ENCODE measurements around the gene CDC42BPG.

Gene CDC42BPG

GRCh38 chr11:64879244-64879900 lies 34.9 kb upstream of the CDC42BPG start:
- DNase-seq, result peak; percentile 61

DNA sequence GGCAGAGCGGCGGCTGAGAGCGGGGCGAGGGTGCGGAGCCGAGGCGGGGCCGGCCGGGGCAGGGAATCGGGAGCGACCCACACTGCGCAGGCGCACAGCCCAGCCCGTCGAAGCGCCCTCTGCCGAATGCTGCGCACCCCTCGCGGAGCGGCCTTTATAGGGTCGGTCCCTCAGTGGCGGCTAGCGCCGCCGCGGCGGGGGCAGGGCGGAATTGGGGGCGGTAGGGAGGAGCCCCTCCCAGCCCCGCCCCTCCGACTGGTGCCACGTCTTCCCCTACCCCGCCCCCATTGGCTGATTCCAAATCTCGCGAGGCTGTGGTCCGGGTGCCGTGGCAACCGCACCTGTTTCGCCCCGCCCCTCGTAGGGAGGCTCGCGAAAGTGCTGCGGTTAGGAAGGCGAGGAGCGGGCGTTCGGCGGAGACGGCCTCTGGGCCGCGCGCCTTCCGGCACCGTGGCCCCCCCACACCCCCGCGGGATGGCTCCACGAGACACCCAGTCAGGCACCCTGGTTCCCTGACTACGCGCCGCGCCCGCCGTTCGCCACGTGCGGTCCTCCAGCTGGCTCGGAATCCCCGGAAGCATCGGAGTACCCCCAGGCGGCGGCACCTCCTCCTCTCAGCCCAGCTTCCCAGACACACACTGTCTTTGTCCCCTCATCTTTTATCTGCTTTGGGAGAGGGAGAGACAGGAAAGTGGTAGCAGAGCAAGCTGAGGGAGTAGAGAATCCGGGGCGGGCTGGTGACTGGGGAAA lies 34.2 kb upstream of the CDC42BPG start, which contains the start of gene EHD1:
TSS of gene EHD1 (minus strand) at position 128 of the 750 bp plus-strand sequence. CDS start 157 bp downstream, outside the sequence.
- peak; percentile 99 for DNase-seq

GRCh38 chr11:64878223-64878493 lies 33.7 kb upstream of the CDC42BPG start:
- DNase-seq, result no peak

DNA sequence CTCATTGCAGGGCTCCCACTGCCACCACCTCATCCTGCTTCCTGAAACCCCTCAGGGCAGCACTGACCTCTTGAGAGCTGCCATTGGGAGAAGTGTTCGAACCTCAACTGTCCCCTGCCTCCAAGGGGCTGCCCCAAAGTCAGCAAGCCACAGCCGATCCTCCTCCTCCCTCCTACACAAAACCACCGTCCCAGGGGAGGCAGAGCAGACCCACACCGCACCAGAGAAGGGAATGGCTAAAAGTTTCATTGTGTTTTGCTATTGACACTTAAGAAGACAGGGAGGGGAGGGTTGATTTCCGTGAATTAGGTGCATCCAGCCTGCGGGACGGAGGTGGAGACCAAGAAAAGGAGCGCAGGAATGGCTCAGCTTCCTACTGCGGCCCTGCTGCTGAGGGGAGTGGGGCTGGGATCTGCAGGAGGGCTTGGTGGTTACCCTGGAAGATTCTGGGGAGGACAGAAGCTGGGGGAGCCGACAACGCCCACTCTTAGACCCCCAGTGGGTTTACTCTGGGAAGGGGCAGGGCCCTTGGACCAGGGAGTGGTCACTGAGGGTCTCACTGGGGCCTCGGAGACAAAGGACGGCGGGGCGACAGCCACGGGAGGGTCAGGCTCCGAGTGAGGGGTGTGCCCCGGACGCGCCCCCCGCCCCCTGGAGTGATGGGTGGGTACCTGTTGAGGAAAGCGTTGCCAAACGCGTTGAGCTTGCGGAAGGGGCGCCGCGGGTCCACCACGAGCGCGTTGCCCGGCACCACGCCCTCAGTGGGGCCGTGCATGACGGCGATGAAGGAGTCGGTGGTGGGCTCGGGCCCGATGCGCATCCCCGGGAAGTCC lies 33.2 kb upstream of the CDC42BPG start:
- DNase-seq, result peak; percentile 58

- no peak for DNase-seq
Observed at GRCh38 chr11:64876835-64877341, 32.4 kb upstream of the CDC42BPG start.

DNA sequence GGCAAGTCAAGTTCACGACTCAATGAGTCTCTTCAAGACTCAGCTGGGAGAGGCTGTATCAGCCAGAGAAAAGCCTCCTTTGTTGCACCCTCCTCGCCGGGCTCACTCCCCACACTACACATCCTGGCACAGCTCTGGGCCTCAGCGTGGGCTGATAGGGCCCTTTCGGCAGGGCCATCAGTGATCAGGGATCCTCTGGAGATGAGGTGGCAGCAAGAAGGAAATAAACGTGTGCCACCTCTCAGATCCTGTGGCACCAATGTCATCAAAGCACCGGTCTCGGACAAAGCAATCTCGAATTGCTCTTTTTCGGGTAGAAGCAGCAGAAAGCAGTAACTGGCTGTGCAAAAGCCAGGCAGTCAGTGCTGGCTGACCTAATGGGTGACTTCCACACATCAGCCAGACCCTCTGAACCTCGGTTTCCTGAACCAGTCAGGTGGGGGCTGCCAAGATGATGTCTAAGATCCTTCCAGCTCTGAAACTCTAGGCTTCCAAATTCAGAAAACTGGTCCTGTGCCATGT lies 31.8 kb upstream of the CDC42BPG start:
- no peak for DNase-seq

GRCh38 chr11:64875369-64876228 lies 31.1 kb upstream of the CDC42BPG start:
- DNase-seq, result no peak

DNA sequence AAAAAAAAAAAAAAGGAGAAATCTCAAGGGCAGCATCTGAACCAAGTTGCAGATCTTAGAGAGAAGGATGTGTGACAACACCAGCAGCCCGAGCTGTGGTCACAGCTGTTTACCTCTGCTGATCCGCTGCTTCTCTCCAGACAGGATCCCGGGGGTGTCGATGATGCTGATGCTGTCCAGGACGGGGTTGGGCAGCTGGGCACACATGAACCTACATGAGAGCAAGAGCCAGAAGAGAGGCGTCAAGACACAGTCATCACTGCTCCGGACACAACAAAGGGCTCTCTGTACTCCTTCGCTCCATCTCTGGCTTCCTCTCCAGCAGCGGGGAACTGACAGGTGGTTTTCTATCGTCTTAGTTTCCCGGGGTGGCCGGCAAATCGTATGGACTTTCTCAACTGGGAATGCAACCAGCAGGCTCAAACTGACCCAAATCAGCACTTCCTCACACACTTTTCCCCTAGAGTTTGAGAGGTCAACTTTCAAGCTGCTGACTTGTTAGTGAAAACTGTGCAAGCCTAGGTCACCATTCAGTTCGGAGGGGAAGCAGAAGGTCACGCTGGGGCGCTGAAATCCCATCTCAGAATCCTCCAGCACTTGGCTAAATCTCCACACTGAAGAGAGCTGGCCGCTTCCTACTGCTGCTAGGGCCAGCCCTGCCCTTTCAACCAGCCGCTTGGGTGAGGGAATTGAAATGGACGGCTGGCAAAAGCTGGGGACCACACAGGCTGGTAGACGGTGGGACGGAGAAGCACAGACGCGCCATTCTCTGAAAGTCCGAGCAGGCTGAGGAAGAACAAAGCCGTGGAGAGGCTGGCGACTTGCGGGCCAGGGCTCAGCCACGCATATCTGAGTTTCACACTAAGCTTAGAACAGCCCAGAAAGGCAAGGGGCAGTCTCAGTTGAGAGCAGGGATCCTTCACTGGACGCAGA lies 30.1 kb upstream of the CDC42BPG start:
- DNase-seq, result no peak

- no peak for DNase-seq
Observed at GRCh38 chr11:64872790-64873488, 28.5 kb upstream of the CDC42BPG start.

DNA sequence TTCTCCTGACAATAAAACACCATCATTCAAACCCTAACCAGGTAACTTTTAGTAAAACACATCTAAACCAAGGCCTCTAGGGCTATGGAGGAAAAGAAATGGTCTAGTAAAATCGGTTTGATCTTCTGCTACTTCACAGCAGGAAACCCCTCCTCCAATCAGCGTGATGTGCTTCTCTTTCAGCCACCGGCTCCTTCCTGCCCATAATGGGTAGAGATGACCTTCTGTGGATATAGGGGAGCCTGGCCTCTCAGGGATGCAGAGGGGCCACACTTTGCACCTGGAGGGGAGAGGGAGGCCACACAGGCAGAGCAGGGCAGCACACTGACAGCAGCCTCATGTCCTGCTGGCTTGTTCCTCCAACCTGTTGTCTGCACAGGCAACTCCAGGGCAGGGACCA lies 27.0 kb upstream of the CDC42BPG start:
- no peak for DNase-seq

GRCh38 chr11:64870893-64871466 lies 26.5 kb upstream of the CDC42BPG start:
- DNase-seq, result no peak

DNA sequence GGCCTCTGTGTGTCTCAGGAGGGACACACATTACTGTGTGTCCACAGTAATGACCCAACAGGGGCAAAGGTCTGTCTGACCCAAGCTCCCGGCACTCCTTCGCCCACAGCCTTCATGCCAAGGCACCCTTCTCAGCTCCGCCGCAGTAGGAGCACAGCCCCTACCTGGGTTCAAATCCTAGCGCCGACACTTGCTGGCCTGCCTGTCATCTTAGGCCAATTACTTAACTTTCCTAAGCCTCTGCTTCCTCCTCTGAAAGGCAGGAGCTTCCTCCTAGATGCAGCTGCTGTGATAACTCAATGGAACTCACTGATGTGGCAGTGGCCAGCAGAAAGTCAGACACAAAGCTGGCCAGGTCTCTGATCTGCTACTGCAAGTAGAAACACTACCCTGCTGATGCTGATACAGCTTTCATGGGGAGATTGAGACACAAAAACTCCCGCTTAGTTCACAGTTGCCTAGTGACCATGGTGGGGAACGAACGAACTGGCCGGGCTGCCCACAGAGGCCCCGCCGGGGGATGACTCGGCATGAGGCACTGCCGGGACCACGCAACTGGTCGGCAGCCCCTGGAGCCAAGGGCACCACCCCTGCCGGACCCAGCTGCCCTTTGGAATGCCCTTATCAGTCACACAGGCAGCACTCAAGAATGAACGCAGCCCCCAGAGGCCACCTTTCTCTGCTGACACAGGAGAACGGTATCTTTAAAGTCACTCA lies 25.9 kb upstream of the CDC42BPG start:
- DNase-seq, result peak; percentile 83

- no peak for DNase-seq
Observed at GRCh38 chr11:64869571-64870175, 25.2 kb upstream of the CDC42BPG start.

- no peak for DNase-seq
Observed at GRCh38 chr11:64868904-64869570, 24.6 kb upstream of the CDC42BPG start.

DNA sequence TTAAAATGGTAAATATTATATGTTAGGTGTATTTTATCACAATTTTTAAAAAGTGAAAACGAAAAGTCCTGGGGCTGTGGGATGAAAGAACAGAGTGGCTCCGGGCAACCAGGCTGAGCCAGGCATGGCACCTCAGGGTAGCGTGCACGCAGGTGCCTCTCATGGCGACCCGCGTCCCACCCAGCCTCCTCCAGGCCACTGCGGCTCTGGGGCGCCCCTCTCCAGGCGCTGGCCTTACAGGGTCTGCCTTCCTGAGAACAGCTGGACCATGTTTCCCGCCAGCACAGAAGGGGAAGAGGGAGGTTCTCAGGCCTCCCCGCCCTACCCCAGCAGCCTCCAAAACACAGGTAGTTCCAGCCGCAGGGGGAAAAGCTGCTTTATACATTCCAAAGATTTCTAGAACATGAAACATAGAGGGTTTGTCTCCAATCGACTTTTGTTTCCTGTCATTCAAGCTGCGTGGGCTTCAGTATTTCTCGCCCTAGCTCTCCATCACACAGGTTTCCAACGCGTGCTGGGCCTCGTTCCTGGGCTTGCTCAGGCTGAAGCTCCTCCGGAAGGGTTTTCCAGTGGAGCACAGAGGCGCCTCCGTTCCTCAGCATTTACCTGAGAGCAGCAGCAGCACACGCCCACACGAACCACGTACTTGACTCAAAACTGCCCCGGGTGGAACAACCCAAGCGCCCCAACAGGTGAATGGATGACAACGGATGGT lies 23.5 kb upstream of the CDC42BPG start:
- DNase-seq, result no peak

GRCh38 chr11:64866173-64866491 lies 21.7 kb upstream of the CDC42BPG start:
- no peak for DNase-seq

- no peak for DNase-seq
Observed at GRCh38 chr11:64865286-64866172, 21.1 kb upstream of the CDC42BPG start.
